HEK293 (cell line): ENCODE measurements around the gene NT5DC3.

ENCODE experiments used
- CTCF ChIA-PET: fragments of 350-600 bp; formaldehyde crosslinking; extraction: SDS; loops from one replicate; lab custom pipeline; 2021; ENCODE audit warnings: antibody characterized with exemption; lab: Yijun Ruan, JAX
- POLR2A ChIA-PET: fragments of 300-600 bp; formaldehyde crosslinking; extraction: SDS; loops from one replicate; lab custom pipeline; 2020; ENCODE audit warnings: antibody characterized with exemption, inconsistent platforms; lab: Yijun Ruan, JAX
- H3K27ac ChIP-seq: fragments of 200-500 bp; sonication (Bioruptor generic); 2 replicates; pipeline ENCODE4 v1.5.1; 2014; ENCODE audit warnings: low read depth, low read length, control low read depth, inconsistent platforms; ENCODE audit errors: extremely low read depth
- H3K36me3 ChIP-seq, 2 experiments: fragments of 200-500 bp in 1 of 2; sonication (Bioruptor generic) in 1 of 2; 1 replicate in 1 of 2; 2 replicates in 1 of 2; pipeline ENCODE4 v1.5.1; 2014 to 2017; ENCODE audit warnings: inconsistent platforms in 2 of 2, low read length in 2 of 2; ENCODE audit not compliant: control insufficient read depth in 2 of 2, insufficient read depth in 1 of 2
- H3K4me1 ChIP-seq: fragments of 200-500 bp; sonication (Bioruptor generic); 2 replicates; pipeline ENCODE4 v1.5.1; 2014; ENCODE audit warnings: mild to moderate bottlenecking, low read length, inconsistent platforms; ENCODE audit not compliant: control insufficient read depth, insufficient read depth
- H3K4me3 ChIP-seq: 2 replicates; pipeline ENCODE4 v1.5.1; 2011; ENCODE audit warnings: low read depth, mild to moderate bottlenecking, control low read depth, low read length, moderate library complexity
- H3K9me3 ChIP-seq: fragments of 200-500 bp; sonication (Bioruptor generic); 2 replicates; pipeline ENCODE4 v1.5.1; 2014; ENCODE audit warnings: low read depth, low read length, inconsistent platforms; ENCODE audit not compliant: control insufficient read depth, insufficient read depth
- HOXA7 ChIP-seq: sonication (generic); formaldehyde crosslinking; IDR thresholded peaks from 2 replicates; pipeline ENCODE4 v1.8.1; 2022; ENCODE audit warnings: missing genetic modification reagents, borderline replicate concordance
- PATZ1 ChIP-seq: fragments of 450-650 bp; formaldehyde crosslinking; IDR thresholded peaks from 2 replicates; pipeline ENCODE4 v1.5.1; 2016; ENCODE audit warnings: missing biosample characterization, missing genetic modification characterization
- REST ChIP-seq: fragments of 450-650 bp; formaldehyde crosslinking; IDR thresholded peaks from 2 replicates; pipeline ENCODE4 v1.5.1; 2016; ENCODE audit warnings: missing biosample characterization, missing genetic modification characterization
- YY1 ChIP-seq: fragments of 450-650 bp; formaldehyde crosslinking; IDR thresholded peaks from 2 replicates; pipeline ENCODE4 v1.5.1; 2018; ENCODE audit warnings: missing biosample characterization, missing genetic modification characterization
- ZBTB48 ChIP-seq: fragments of 450-650 bp; formaldehyde crosslinking; IDR thresholded peaks from 2 replicates; pipeline ENCODE4 v1.5.1; 2016; ENCODE audit warnings: missing biosample characterization, missing genetic modification characterization
- ZFHX2 ChIP-seq: fragments of 450-650 bp; formaldehyde crosslinking; conservative IDR thresholded peaks from 2 replicates; pipeline ENCODE4 v1.5.1; 2016; ENCODE audit warnings: missing biosample characterization, missing genetic modification characterization
- ZFP69B ChIP-seq: fragments of 450-650 bp; formaldehyde crosslinking; IDR thresholded peaks from 2 replicates; pipeline ENCODE4 v1.5.1; 2016; ENCODE audit warnings: missing biosample characterization, missing genetic modification characterization
- ZNF121 ChIP-seq: fragments of 450-650 bp; formaldehyde crosslinking; IDR thresholded peaks from 2 replicates; pipeline ENCODE4 v1.5.1; 2016; ENCODE audit warnings: missing biosample characterization, missing genetic modification characterization
- ZNF169 ChIP-seq: fragments of 450-650 bp; formaldehyde crosslinking; IDR thresholded peaks from 2 replicates; pipeline ENCODE4 v1.5.1; 2016; ENCODE audit warnings: missing biosample characterization, missing genetic modification characterization
- ZNF174 ChIP-seq: fragments of 450-650 bp; formaldehyde crosslinking; IDR thresholded peaks from 2 replicates; pipeline ENCODE4 v1.5.0; 2017; ENCODE audit warnings: missing biosample characterization, mild to moderate bottlenecking, missing genetic modification characterization
- ZNF335 ChIP-seq: fragments of 450-650 bp; formaldehyde crosslinking; conservative IDR thresholded peaks from 2 replicates; pipeline ENCODE4 v1.5.1; 2016; ENCODE audit warnings: missing biosample characterization, missing genetic modification characterization
- ZNF501 ChIP-seq: fragments of 450-650 bp; formaldehyde crosslinking; IDR thresholded peaks from 2 replicates; pipeline ENCODE4 v1.5.1; 2016; ENCODE audit warnings: missing biosample characterization, missing genetic modification characterization
- ZNF518A ChIP-seq: fragments of 450-650 bp; formaldehyde crosslinking; conservative IDR thresholded peaks from 2 replicates; pipeline ENCODE4 v1.5.1; 2016; ENCODE audit warnings: low read depth, missing biosample characterization, missing genetic modification characterization
- ZNF529 ChIP-seq: fragments of 450-650 bp; formaldehyde crosslinking; IDR thresholded peaks from 2 replicates; pipeline ENCODE4 v1.5.1; 2017; ENCODE audit warnings: missing genetic modification characterization, missing biosample characterization; ENCODE audit not compliant: insufficient replicate concordance
- ZNF658 ChIP-seq: fragments of 450-650 bp; formaldehyde crosslinking; IDR thresholded peaks from 2 replicates; pipeline ENCODE4; 2016; ENCODE audit warnings: missing biosample characterization, missing genetic modification characterization
- ZNF785 ChIP-seq: fragments of 450-650 bp; formaldehyde crosslinking; IDR thresholded peaks from 2 replicates; pipeline ENCODE4 v1.5.1; 2016; ENCODE audit warnings: missing biosample characterization, missing genetic modification characterization
- ZNF791 ChIP-seq: fragments of 450-650 bp; formaldehyde crosslinking; IDR thresholded peaks from 2 replicates; pipeline ENCODE4 v1.5.1; 2016; ENCODE audit warnings: missing biosample characterization, missing genetic modification characterization
- ZSCAN30 ChIP-seq: fragments of 450-650 bp; IDR thresholded peaks from 2 replicates; pipeline ENCODE4 v1.5.1; 2018; ENCODE audit warnings: missing biosample characterization, mild to moderate bottlenecking, missing genetic modification characterization, moderate library complexity

NT5DC3 gene

GRCh38 chr12:103858335-103858734 is 17.3 kb upstream of the NT5DC3 start:
- POLR2A ChIA-PET = interaction anchor here (1.1 kb wide), 1 partner anchor 17 kb away, joined by 3 read pairs; the partner anchor contains the start of gene NT5DC3

GRCh38 chr12:103857164-103857563 is 16.1 kb upstream of the NT5DC3 start:
- H3K27ac ChIP-seq = no peak overlapping the region
- H3K4me3 ChIP-seq = no peak overlapping the region
- CTCF ChIA-PET = interaction anchor here (0.6 kb wide), 1 partner anchor 33 kb away, joined by 3 read pairs; no protein-coding TSS in a partner anchor
- no peak for TF ChIP-seq ZNF335
- no peaks in the 10 kb centered on the region for H3K36me3 ChIP-seq
- POLR2A ChIA-PET = no interaction called here
- H3K4me1 ChIP-seq = peaks cover 10% of the 10 kb centered on the region; the same call in 1 of the 2 replicates
- H3K9me3 ChIP-seq = no peaks in the 10 kb centered on the region

More at GRCh38 chr12:103858335-103858734, 17.3 kb upstream of the NT5DC3 start:
- CTCF ChIA-PET = interaction anchor here (0.6 to 4.2 kb wide), 2 partner anchors 12 to 79 kb away, joined by 4 to 23 read pairs; no protein-coding TSS in a partner anchor
- TF ChIP-seq ZNF518A (tag by site-specific recombination) (no peak), REST (no peak), ZFP69B (tag by site-specific recombination) (no peak), ZFHX2 (tag by site-specific recombination) (no peak), ZNF785 (tag by site-specific recombination) (no peak), HOXA7 (CRISPR knock-in tag) (no peak), ZNF658 (tag by site-specific recombination) (no peak)
- Histone ChIP-seq H3K4me1 (peaks cover 5% of the 10 kb centered on the region; the same call in 1 of the 2 replicates), H3K9me3 (no peaks in the 10 kb centered on the region), H3K4me3 (no peak overlapping the region), H3K36me3 (no peaks in the 10 kb centered on the region), H3K27ac (no peak overlapping the region)

- POLR2A ChIA-PET = interaction anchor here (0.8 to 1.0 kb wide), 2 partner anchors 15 to 74 kb away, joined by 3 read pairs; partner anchors contain the start of genes HSP90B1 and NT5DC3
- TF ChIP-seq ZNF169 (no peak), YY1 (tag by site-specific recombination) (no peak), ZNF791 (tag by site-specific recombination) (no peak), ZNF174 (tag by site-specific recombination) (no peak), ZNF529 (no peak), ZSCAN30 (no peak), PATZ1 (tag by site-specific recombination) (0 out of 2 replicates have a peak, but pooled peaks have one; percentile 19), ZNF501 (tag by site-specific recombination) (no peak), ZNF121 (tag by site-specific recombination) (peak; percentile 83), ZBTB48 (tag by site-specific recombination) (no peak)
Observed at GRCh38 chr12:103855896-103856657, 15.0 kb upstream of the NT5DC3 start.

More at GRCh38 chr12:103855896-103856657, 15.0 kb upstream of the NT5DC3 start:
- Histone ChIP-seq H3K9me3 (no peaks in the 10 kb centered on the region), H3K4me3 (no peak overlapping the region), H3K4me1 (peaks cover 10% of the 10 kb centered on the region; the same call in 1 of the 2 replicates), H3K27ac (no peak overlapping the region), H3K36me3 (no peaks in the 10 kb centered on the region)
- CTCF ChIA-PET = interaction anchor here (0.9 to 1.1 kb wide), 2 partner anchors 21 to 22 kb away, joined by 3 read pairs; no protein-coding TSS in a partner anchor
